DMS 273 treated with DMSO at 0.1 percent for 48 hours (cell line): ENCODE data around the gene CFDP1.

Experiments used
- DNase-seq: peaks from one replicate; lab custom pipeline; 2025; lab: John Stamatoyannopoulos, UW

CFDP1 gene

GRCh38 chr16:75319513-75320411 lies 113.5 kb downstream of the CFDP1 start:
- no peak for DNase-seq

- DNase-seq: no peak
Measured at GRCh38 chr16:75318737-75319136, 114.6 kb downstream of the CFDP1 start.

GRCh38 chr16:75317532-75317931 lies 115.8 kb downstream of the CFDP1 start:
- no peak for DNase-seq

GRCh38 chr16:75317101-75317522 lies 116.2 kb downstream of the CFDP1 start:
- DNase-seq: no peak

- no peak for DNase-seq
Measured at GRCh38 chr16:75315539-75316306, 117.6 kb downstream of the CFDP1 start.

- DNase-seq: no peak
Measured at GRCh38 chr16:75312875-75313274, 120.4 kb downstream of the CFDP1 start.

- no peak for DNase-seq
Measured at GRCh38 chr16:75311383-75311938, 121.8 kb downstream of the CFDP1 start.

GRCh38 chr16:75310541-75310940 lies 122.8 kb downstream of the CFDP1 start:
- DNase-seq: no peak

- no peak for DNase-seq
Measured at GRCh38 chr16:75309899-75310430, 123.3 kb downstream of the CFDP1 start.

- DNase-seq: no peak
Measured at GRCh38 chr16:75309156-75309555, 124.1 kb downstream of the CFDP1 start.

GRCh38 chr16:75308011-75308410 lies 125.3 kb downstream of the CFDP1 start:
- no peak for DNase-seq

- no peak for DNase-seq
Measured at GRCh38 chr16:75307506-75307905, 125.8 kb downstream of the CFDP1 start.

GRCh38 chr16:75306099-75306762 lies 127.1 kb downstream of the CFDP1 start:
- DNase-seq: no peak

- DNase-seq: no peak
Measured at GRCh38 chr16:75305364-75306098, 127.8 kb downstream of the CFDP1 start.

- no peak for DNase-seq
Measured at GRCh38 chr16:75304521-75305363, 128.6 kb downstream of the CFDP1 start.

- no peak for DNase-seq
Measured at GRCh38 chr16:75301804-75302203, 131.5 kb downstream of the CFDP1 start.

GRCh38 chr16:75298267-75298666 lies 135.0 kb downstream of the CFDP1 start:
- no peak for DNase-seq

GRCh38 chr16:75296606-75297005 lies 136.7 kb downstream of the CFDP1 start:
- no peak for DNase-seq

GRCh38 chr16:75294773-75295459 lies 138.4 kb downstream of the CFDP1 start:
- no peak for DNase-seq

GRCh38 chr16:75293772-75294171 lies 139.5 kb downstream of the CFDP1 start:
- DNase-seq: no peak
